Hepatocyte (in vitro differentiated cells): ENCODE data around the gene FOXC2.

Experiments used
- EZH2 ChIP-seq: fragments of 200-600 bp; sonication (generic); IDR thresholded peaks from 2 replicates; pipeline ENCODE4 v1.6.1; 2016; ENCODE audit warnings: antibody characterized with exemption, mild to moderate bottlenecking, borderline replicate concordance
- EZH2phosphoT487 ChIP-seq: fragments of 200-600 bp; sonication (generic); IDR thresholded peaks from one replicate; pipeline ENCODE4 v1.6.1; 2018; ENCODE audit warnings: antibody characterized with exemption, mild to moderate bottlenecking, low read depth, moderate library complexity; ENCODE audit not compliant: unreplicated experiment, severe bottlenecking
- TF ChIP-seq, protein P1 (sequence below): fragments of 200-600 bp; sonication (generic); IDR thresholded peaks from 2 replicates; pipeline ENCODE4 v1.5.1; 2016; ENCODE audit warnings: antibody characterized with exemption, mild to moderate bottlenecking; ENCODE audit not compliant: poor library complexity

DNA sequence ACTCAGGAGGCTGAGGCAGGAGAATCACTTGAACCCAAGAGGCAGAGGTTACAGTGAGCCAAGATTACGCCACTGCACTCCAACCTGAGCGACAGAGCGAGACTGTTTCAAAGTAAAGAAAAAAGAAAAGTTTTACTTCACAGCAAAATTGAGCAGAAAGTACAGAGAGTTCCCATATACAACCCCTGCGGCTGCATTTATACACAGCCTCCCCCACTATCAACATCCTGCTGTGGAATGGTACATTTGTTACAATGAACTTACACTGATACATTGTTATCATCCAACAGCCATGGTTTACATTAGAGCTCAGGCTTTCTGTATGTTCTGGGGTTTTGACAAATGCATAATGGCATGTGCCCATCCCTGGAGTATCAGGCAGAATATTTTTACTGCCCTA lies 9.0 kb upstream of the FOXC2 start:
- TF ChIP-seq EZH2 = no peak
- TF ChIP-seq, protein P1, sequence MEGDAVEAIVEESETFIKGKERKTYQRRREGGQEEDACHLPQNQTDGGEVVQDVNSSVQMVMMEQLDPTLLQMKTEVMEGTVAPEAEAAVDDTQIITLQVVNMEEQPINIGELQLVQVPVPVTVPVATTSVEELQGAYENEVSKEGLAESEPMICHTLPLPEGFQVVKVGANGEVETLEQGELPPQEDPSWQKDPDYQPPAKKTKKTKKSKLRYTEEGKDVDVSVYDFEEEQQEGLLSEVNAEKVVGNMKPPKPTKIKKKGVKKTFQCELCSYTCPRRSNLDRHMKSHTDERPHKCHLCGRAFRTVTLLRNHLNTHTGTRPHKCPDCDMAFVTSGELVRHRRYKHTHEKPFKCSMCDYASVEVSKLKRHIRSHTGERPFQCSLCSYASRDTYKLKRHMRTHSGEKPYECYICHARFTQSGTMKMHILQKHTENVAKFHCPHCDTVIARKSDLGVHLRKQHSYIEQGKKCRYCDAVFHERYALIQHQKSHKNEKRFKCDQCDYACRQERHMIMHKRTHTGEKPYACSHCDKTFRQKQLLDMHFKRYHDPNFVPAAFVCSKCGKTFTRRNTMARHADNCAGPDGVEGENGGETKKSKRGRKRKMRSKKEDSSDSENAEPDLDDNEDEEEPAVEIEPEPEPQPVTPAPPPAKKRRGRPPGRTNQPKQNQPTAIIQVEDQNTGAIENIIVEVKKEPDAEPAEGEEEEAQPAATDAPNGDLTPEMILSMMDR = no peak
- TF ChIP-seq EZH2phosphoT487 = no peak
